ENCODE results near the gene PLCB1.

PLCB1 gene

DNA sequence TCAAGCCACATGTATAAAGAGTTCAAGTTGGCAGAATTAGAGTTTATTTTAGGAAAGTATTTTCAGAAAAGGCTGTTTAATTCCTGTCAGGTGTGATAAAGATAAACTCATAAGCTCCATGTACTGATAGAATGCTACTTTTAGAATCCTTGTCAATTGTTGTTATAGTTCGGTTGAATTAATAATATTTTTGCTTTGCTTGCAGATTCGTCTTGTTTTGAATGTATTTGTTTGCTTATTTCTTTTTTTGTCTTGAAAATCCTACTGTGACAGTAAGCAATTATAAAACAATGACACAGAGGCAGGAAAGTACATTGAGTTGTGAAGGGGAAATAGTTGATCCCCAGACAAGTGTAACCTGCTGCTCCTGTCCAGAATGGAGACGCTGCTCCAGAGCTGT lies 602.9 kb downstream of the PLCB1 start:
- TF ChIP-seq GATA2 (IDR thresholded peaks at IDR 0.05; ENCODE audit: low read depth, low read length) (no peak), GATA3 (IDR thresholded peaks at IDR 0.05; ENCODE audit: low read depth, low read length) (no peak)

DNA sequence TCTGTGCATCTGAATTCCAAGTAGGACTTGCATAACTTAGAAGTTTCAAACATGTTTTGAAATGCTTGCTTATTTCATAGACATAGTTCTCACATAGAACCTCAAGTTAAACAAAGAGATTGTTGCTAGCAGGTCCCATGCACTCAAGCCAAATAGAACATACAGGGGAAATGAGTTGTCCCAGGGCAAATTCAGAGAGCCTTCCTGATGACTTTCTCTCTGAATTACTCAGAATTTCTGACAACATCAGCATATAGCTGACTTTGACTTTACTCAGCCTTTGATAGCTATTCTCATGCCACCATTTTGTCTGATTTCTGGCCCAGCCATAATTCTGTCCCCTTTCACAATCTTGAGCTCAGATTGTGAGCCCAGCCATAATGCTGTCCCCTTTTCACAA lies 603.6 kb downstream of the PLCB1 start:
- TF ChIP-seq GATA2 (IDR thresholded peaks at IDR 0.05; ENCODE audit: low read depth, low read length) (no peak), GATA3 (IDR thresholded peaks at IDR 0.05; ENCODE audit: low read depth, low read length) (no peak)

GRCh38 chr20:8740265-8740664 lies 608.2 kb downstream of the PLCB1 start:
- TF ChIP-seq GATA2 (IDR thresholded peaks at IDR 0.05; ENCODE audit: low read depth, low read length) (no peak), GATA3 (IDR thresholded peaks at IDR 0.05; ENCODE audit: low read depth, low read length) (no peak)

GRCh38 chr20:8744228-8744844 lies 612.3 kb downstream of the PLCB1 start:
- TF ChIP-seq GATA2 (IDR thresholded peaks at IDR 0.05; ENCODE audit: low read depth, low read length): no peak
- no peak for TF ChIP-seq GATA3 (IDR thresholded peaks at IDR 0.05; ENCODE audit: low read depth, low read length)

GRCh38 chr20:8749101-8749500 lies 617.0 kb downstream of the PLCB1 start:
- TF ChIP-seq GATA2 (IDR thresholded peaks at IDR 0.05; ENCODE audit: low read depth, low read length) (no peak), GATA3 (IDR thresholded peaks at IDR 0.05; ENCODE audit: low read depth, low read length) (no peak)

DNA sequence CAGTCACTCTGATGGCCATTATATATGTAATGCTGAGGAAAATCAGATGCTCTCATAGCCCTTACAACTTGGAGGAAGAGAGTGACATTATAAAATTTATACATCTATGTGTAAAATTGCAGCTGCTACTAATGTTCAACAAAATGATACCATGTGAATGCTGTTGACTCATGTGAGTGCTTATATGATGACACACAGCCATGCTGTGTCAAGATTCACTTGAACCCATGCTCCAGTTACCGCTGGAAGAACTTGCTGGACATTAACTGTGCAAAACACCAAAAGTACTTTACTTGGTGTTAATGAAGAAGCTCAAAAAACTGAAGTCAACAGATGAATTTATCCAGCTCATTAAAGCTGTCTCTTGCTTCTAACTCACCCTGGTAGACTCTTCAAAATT lies 617.9 kb downstream of the PLCB1 start:
- TF ChIP-seq GATA3 (IDR thresholded peaks at IDR 0.05; ENCODE audit: low read depth, low read length): no peak
- TF ChIP-seq GATA2 (IDR thresholded peaks at IDR 0.05; ENCODE audit: low read depth, low read length): no peak

GRCh38 chr20:8755340-8756118 lies 623.5 kb downstream of the PLCB1 start:
- no peak for TF ChIP-seq GATA2 (IDR thresholded peaks at IDR 0.05; ENCODE audit: low read depth, low read length)
- no peak for TF ChIP-seq GATA3 (IDR thresholded peaks at IDR 0.05; ENCODE audit: low read depth, low read length)

DNA sequence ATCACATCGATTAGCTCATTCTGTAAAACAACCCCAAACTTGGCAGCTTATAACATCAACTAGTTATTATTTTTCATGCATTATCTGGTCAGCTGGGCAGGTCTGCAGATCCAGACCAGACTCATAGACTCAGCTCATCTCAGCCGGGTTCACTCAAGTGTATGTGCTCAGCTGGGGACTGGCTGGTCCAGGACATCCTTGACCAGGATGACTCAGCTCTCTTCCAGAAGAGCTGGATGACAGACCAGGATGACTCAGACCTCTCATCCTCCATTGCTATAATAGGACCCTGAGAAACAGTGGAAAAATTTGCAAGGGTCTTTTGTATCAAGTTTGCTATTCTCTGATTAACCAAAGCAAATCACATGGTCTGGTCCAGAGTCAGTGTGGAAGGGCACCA lies 624.3 kb downstream of the PLCB1 start:
- TF ChIP-seq GATA2 (IDR thresholded peaks at IDR 0.05; ENCODE audit: low read depth, low read length): no peak
- TF ChIP-seq GATA3 (IDR thresholded peaks at IDR 0.05; ENCODE audit: low read depth, low read length): no peak

DNA sequence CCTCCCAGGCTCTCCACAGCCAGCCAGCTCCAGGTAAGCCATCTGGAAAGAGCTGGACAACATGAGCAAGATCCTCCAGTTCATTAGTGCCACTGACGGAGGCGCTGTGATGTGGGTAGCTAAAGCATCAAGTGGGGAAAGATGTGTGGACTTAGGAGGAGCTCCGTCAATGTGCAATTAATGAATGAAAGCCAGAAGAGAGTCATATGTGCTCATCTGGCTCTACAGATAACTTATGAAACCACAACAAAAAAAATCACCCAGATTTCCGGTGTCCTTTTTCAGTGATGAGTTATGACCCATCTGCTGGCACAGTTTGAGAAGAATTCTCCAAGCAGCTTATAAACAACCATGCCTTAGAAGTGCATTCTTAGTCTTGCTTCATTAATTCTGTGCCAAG lies 625.1 kb downstream of the PLCB1 start:
- TF ChIP-seq GATA3 (IDR thresholded peaks at IDR 0.05; ENCODE audit: low read depth, low read length) (no peak), GATA2 (IDR thresholded peaks at IDR 0.05; ENCODE audit: low read depth, low read length) (no peak)

DNA sequence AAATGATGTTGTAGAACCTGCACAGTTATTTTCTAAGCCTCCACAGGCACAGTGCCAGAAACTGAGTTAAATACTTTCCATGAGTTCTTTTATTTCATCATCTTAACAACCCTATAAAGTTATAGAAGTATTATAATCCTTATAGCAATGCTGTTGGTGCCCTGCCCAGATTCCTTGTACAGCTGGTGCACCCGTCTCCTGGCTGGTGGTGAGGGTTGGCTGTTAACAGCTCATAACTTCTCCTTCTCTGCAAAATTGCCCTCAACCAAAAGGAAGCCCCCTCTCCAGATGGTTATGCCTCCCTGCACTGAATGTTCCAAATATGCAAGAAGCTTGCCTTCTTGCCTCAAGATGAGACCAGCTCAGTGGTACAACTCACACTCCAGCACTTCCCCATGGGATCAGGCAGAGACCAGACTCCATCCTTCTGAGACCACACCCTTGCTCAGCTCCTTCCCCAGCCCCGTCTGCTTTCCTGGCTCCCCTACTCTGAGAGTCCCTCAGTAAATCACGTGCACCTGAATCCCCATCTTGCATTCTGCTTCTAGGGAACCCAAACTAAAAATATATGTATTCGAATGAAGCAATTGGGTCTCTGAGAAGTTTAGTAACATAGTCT lies 632.4 kb downstream of the PLCB1 start:
- TF ChIP-seq GATA3 (IDR thresholded peaks at IDR 0.05; ENCODE audit: low read depth, low read length): no peak
- no peak for TF ChIP-seq GATA2 (IDR thresholded peaks at IDR 0.05; ENCODE audit: low read depth, low read length)

DNA sequence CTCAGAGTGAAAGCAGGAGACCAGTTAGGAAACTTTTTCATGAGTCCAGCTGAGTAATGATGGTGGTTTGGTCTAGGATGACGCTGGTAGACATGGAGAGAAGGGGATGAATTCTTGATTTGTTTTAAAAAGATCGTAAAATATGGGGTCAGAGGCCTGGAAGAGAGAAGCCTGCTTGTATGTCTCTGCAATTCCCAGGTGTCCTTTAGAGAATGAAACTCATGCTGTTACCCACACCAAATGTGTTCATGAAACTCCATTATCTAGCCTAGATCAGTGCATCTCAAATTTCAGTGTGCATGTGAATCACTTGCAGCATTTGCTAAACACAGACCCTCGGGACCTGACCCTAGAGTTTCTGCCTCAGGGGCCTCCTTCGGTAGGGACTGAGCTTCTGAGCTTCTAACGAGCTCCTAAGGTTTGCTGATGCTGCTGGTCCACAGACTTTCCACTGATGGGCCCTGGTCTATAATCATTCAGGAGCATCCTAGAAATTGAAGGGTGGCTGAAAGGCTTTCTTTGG lies 634.9 kb downstream of the PLCB1 start:
- no peak for TF ChIP-seq GATA3 (IDR thresholded peaks at IDR 0.05; ENCODE audit: low read depth, low read length)
- TF ChIP-seq GATA2 (IDR thresholded peaks at IDR 0.05; ENCODE audit: low read depth, low read length): no peak

- TF ChIP-seq GATA3 (IDR thresholded peaks at IDR 0.05; ENCODE audit: low read depth, low read length) (no peak), GATA2 (IDR thresholded peaks at IDR 0.05; ENCODE audit: low read depth, low read length) (no peak)
Observed at GRCh38 chr20:8774412-8774811, 642.3 kb downstream of the PLCB1 start.

DNA sequence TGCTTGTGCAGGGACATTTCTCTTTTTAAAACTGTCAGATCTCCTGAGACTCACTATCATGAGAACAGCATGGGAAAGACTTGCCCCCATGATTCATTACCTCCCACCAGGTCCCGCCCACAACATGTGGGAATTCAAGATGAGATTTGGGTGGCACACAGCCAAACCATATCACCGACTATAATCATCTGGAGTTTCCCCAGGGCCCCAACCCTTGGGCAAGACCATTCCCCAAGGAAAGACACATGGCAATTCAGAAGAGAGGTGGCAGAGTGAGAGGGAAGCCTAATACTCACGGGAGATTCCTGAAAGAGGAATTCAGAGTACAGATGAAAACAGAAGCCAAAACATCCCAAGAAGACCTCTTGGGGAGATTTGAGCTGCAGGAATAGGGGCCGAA lies 645.8 kb downstream of the PLCB1 start:
- no peak for TF ChIP-seq GATA3 (IDR thresholded peaks at IDR 0.05; ENCODE audit: low read depth, low read length)
- no peak for TF ChIP-seq GATA2 (IDR thresholded peaks at IDR 0.05; ENCODE audit: low read depth, low read length)

DNA sequence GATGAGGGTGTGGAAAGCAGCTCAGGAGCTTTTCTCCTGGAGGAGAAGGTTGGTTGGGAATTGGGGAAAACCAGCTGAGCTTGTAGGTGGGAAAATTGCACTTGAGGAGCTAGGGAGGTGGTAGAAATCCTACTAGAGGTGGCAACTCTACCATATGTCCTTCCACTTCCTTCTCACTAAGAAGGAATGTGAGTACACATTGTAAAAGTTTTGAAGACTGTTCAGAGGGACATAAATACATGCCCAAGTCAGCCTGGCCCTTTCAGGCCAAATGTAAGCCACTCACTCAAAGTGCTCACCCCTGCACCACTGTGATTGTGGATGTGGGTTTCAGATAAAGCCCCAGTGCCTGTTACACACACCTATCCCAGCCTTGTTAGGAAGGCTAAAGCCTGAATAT lies 646.3 kb downstream of the PLCB1 start:
- TF ChIP-seq GATA3 (IDR thresholded peaks at IDR 0.05; ENCODE audit: low read depth, low read length) (no peak), GATA2 (IDR thresholded peaks at IDR 0.05; ENCODE audit: low read depth, low read length) (no peak)

DNA sequence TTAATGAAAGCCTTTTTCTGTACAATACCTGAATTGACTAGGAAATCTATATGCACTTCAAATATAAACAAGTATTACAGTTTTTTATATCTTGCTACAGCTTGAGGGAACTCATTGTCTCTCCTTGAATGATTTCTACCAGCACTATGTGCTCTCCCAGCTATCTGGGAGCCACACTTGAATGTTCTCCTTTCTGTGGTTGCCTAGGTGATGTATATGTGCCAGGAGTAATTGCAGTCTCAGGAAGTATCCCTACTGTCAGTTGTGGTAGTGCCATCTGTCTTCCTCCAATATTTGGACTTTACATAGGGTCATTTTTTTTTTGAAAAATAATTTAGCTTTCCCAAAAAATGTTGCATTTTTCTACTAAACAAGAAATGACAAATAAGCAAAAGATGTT lies 648.8 kb downstream of the PLCB1 start:
- TF ChIP-seq GATA2 (IDR thresholded peaks at IDR 0.05; ENCODE audit: low read depth, low read length) (no peak), GATA3 (IDR thresholded peaks at IDR 0.05; ENCODE audit: low read depth, low read length) (no peak)
